ENCODE data around the gene FGFR3.

FGFR3 gene

GRCh38 chr4:1851575-1852410 is 58.7 kb downstream of the FGFR3 start:
- no peak for DNase-seq (ENCODE audit: extremely low read depth, insufficient read length)
- H3K4me3 ChIP-seq (replicated peaks; ENCODE audit: low read depth, low read length), result no peak overlapping the region
- peaks cover 3% of the 10 kb centered on the region for H3K36me3 ChIP-seq (ENCODE audit: control insufficient read depth, insufficient read depth, low read length)
- H3K27me3 ChIP-seq (replicated peaks; ENCODE audit: control insufficient read depth, insufficient read depth, low read length), result no peaks in the 10 kb centered on the region
- no peak for TF ChIP-seq CTCF (IDR thresholded peaks at IDR 0.05; ENCODE audit: insufficient read depth, low read length, poor library complexity, severe bottlenecking)

GRCh38 chr4:1852904-1853623 is 60.0 kb downstream of the FGFR3 start:
- Histone ChIP-seq H3K36me3 (ENCODE audit: control insufficient read depth, insufficient read depth, low read length) (peaks cover 3% of the 10 kb centered on the region), H3K4me3 (replicated peaks; ENCODE audit: low read depth, low read length) (no peak overlapping the region), H3K27me3 (replicated peaks; ENCODE audit: control insufficient read depth, insufficient read depth, low read length) (no peaks in the 10 kb centered on the region)
- no peak for DNase-seq (ENCODE audit: extremely low read depth, insufficient read length)
- TF ChIP-seq CTCF (IDR thresholded peaks at IDR 0.05; ENCODE audit: insufficient read depth, low read length, poor library complexity, severe bottlenecking), result no peak

- TF ChIP-seq CTCF (IDR thresholded peaks at IDR 0.05; ENCODE audit: insufficient read depth, low read length, poor library complexity, severe bottlenecking), result no peak
- Histone ChIP-seq H3K4me3 (replicated peaks; ENCODE audit: low read depth, low read length) (peak overlapping the region; percentile 95), H3K27me3 (replicated peaks; ENCODE audit: control insufficient read depth, insufficient read depth, low read length) (no peaks in the 10 kb centered on the region), H3K36me3 (ENCODE audit: control insufficient read depth, insufficient read depth, low read length) (peaks cover 3% of the 10 kb centered on the region)
- no peak for DNase-seq (ENCODE audit: extremely low read depth, insufficient read length)
Measured at GRCh38 chr4:1854752-1855151, 61.7 kb downstream of the FGFR3 start.

GRCh38 chr4:1855333-1856070 is 62.4 kb downstream of the FGFR3 start:
- H3K4me3 ChIP-seq (replicated peaks; ENCODE audit: low read depth, low read length), result peak overlapping the region; percentile 95
- TF ChIP-seq CTCF (IDR thresholded peaks at IDR 0.05; ENCODE audit: insufficient read depth, low read length, poor library complexity, severe bottlenecking), result no peak
- peaks cover 3% of the 10 kb centered on the region for H3K36me3 ChIP-seq (ENCODE audit: control insufficient read depth, insufficient read depth, low read length)
- DNase-seq (ENCODE audit: extremely low read depth, insufficient read length), result peak; percentile 56
- no peaks in the 10 kb centered on the region for H3K27me3 ChIP-seq (replicated peaks; ENCODE audit: control insufficient read depth, insufficient read depth, low read length)

- peak; percentile 14 for TF ChIP-seq CTCF (IDR thresholded peaks at IDR 0.05; ENCODE audit: insufficient read depth, low read length, poor library complexity, severe bottlenecking)
- Histone ChIP-seq H3K4me3 (replicated peaks; ENCODE audit: low read depth, low read length) (peak within 1 kb of the TSS; percentile 95), H3K36me3 (ENCODE audit: control insufficient read depth, insufficient read depth, low read length) (peaks cover 1% of the 10 kb centered on the region), H3K27me3 (replicated peaks; ENCODE audit: control insufficient read depth, insufficient read depth, low read length) (no peaks in the 10 kb centered on the region)
- peak; percentile 98 for DNase-seq (ENCODE audit: extremely low read depth, insufficient read length)
Measured at GRCh38 chr4:1856071-1856942, 63.2 kb downstream of the FGFR3 start, which contains the start of gene LETM1. TSS of gene LETM1 (minus strand) at chr4:1856156. CDS start at chr4:1855950, 206 bp downstream.
